GM12878 (cell line): Measurements from ENCODE around the gene ZG16. TPM values are rescaled to one million over a fixed set of nuclear protein-coding genes. Genes with fewer than 3 reads are reported as not detected.
"Not testable (repeated sequence)": the region's sequence is repeated elsewhere in the genome, so short reads cannot be mapped to it uniquely, and the experiment has no call there.

Experiments
- ATAC-seq: fragments of 200-7000 bp; cut with Tn5 transposase; 3 replicates; pipeline ENCODE4 v1.9.1; 2020; ENCODE audit warnings: mild to moderate bottlenecking, moderate library complexity
- BruUV-seq: library from RNA; stranded (reverse); fragments of 400-500 nt; replicated peaks from 2 replicates; lab custom pipeline; 2021; lab: Mats Ljungman, UMichigan
- CTCF ChIA-PET: fragments of 300-600 bp; sonication (Branson Sonifier 250); formaldehyde crosslinking; extraction: SDS; loops from one replicate; lab custom pipeline; 2021; ENCODE audit warnings: inconsistent platforms; lab: Yijun Ruan, JAX
- POLR2A ChIA-PET: fragments of 350-600 bp; formaldehyde crosslinking; extraction: SDS; loops from one replicate; lab custom pipeline; 2021; ENCODE audit warnings: inconsistent platforms; lab: Charles Lee
- RAD21 ChIA-PET: fragments of 300-600 bp; sonication (Branson Sonifier 250); formaldehyde crosslinking; loops from one replicate; lab custom pipeline; 2023; ENCODE audit warnings: antibody characterized with exemption; ENCODE audit not compliant: unreplicated experiment; lab: Charles Lee
- SMC1A ChIA-PET: fragments of 300-600 bp; sonication (Branson Sonifier 250); formaldehyde crosslinking; loops from one replicate; lab custom pipeline; 2023; ENCODE audit not compliant: unreplicated experiment, uncharacterized antibody; lab: Charles Lee
- DNase-seq: peaks from one replicate; pipeline ENCODE4 v3.0.0-alpha.2; 2011; ENCODE audit warnings: low read depth, low spot score
- FAIRE-seq: peaks from 3 replicates; lab custom pipeline; 2011; peaks lifted over from hg19 to GRCh38; lab: Jason Lieb, UNC
- H2AFZ ChIP-seq: 2 replicates; pipeline ENCODE4 v1.6.0; 2011; ENCODE audit warnings: low read depth, low read length, control low read depth; ENCODE audit not compliant: control insufficient read depth
- H3K27ac ChIP-seq: 2 replicates; pipeline ENCODE4 v1.5.1; 2011; ENCODE audit warnings: control low read depth; ENCODE audit not compliant: control insufficient read depth, insufficient read depth
- H3K27me3 ChIP-seq, 2 experiments: replicated peaks in 1 of 2; 2 replicates each; pipeline versions ENCODE4 v1.6.0 to v1.6.1; 2011; ENCODE audit warnings: low read length in 1 of 2; ENCODE audit not compliant: control insufficient read depth in 2 of 2, insufficient read depth in 2 of 2
- H3K36me3 ChIP-seq, 2 experiments: 2 replicates each; pipeline ENCODE4 v1.5.1; 2011; ENCODE audit warnings: low read length in 1 of 2; ENCODE audit not compliant: control insufficient read depth in 2 of 2, insufficient read depth in 2 of 2
- H3K4me1 ChIP-seq: 2 replicates; pipeline ENCODE4 v1.6.1; 2011; ENCODE audit warnings: mild to moderate bottlenecking, low read length, moderate library complexity, mixed read lengths; ENCODE audit not compliant: control insufficient read depth, insufficient read depth
- H3K4me2 ChIP-seq: 2 replicates; pipeline ENCODE4 v1.6.0; 2011; ENCODE audit warnings: control low read depth; ENCODE audit not compliant: control insufficient read depth, insufficient read depth
- H3K4me3 ChIP-seq: fragments of 200-600 bp; sonication (generic); 2 replicates; pipeline ENCODE4 v1.5.1; 2016
- H3K79me2 ChIP-seq: 2 replicates; pipeline ENCODE4 v1.6.0; 2011; ENCODE audit warnings: low read length; ENCODE audit not compliant: control insufficient read depth, insufficient read depth
- H3K9ac ChIP-seq: 2 replicates; pipeline ENCODE4 v1.8.0; 2011; ENCODE audit warnings: low read length, control low read depth, mixed read lengths; ENCODE audit not compliant: control insufficient read depth, insufficient read depth
- H3K9me3 ChIP-seq: replicated peaks from 3 replicates; pipeline ENCODE4 v1.5.1; 2011; ENCODE audit warnings: mild to moderate bottlenecking, low read length; ENCODE audit not compliant: control insufficient read depth, insufficient read depth
- H4K20me1 ChIP-seq: 2 replicates; pipeline ENCODE4 v1.6.0; 2011; ENCODE audit not compliant: control insufficient read depth, insufficient read depth
- NR2C1 ChIP-seq: fragments of 450-650 bp; IDR thresholded peaks from 2 replicates; pipeline ENCODE4 v1.6.1; 2017; ENCODE audit warnings: antibody characterized with exemption, mild to moderate bottlenecking, moderate library complexity
- RAD51 ChIP-seq: fragments of 450-650 bp; IDR thresholded peaks from 2 replicates; pipeline ENCODE4 v1.6.1; 2016; ENCODE audit warnings: moderate library complexity, mild to moderate bottlenecking, inconsistent platforms
- WGBS: methylation state at CpG from one replicate; pipeline ENCODE4 v1.1.6; 2016; ENCODE audit warnings: low lambda C conversion rate; ENCODE audit not compliant: insufficient replicate concordance, insufficient coverage; ENCODE audit errors: missing lambda C conversion rate; 5-methylcytosine and 5-hydroxymethylcytosine counted together
- in situ Hi-C: fragments of 300-500 bp; cut with MboI; formaldehyde crosslinking; loops from 9 replicates; pipeline ENCODE4 v1.14.3; 2018; ENCODE audit warnings: mixed read lengths
- intact Hi-C: fragments of 100-400 bp; cut with micrococcal nuclease; formaldehyde crosslinking; loops from one replicate; pipeline ENCODE4 v1.14.2; 2022; ENCODE audit not compliant: unreplicated experiment
- polyA plus RNA-seq, 11 experiments: library from polyadenylated mRNA; depleted of rRNA in 4 of 11; unstranded in 6 of 11; stranded (reverse) in 5 of 11; fragments of >200 nt; fragmentation: Nextera tagmentation in 4 of 11; fragmentation: Illumina TruSeq in 1 of 11; extraction: Ambion mirVana in 4 of 11; extraction: Trizol in 1 of 11; gene quantifications; 1 replicate in 1 of 11; 2 replicates in 10 of 11; pipeline versions ENCODE4 v1.2.1 to v1.2.3, GENCODE V29; 2011 to 2016; ENCODE audit warnings: inconsistent platforms in 2 of 11, missing spikeins in 2 of 11, low read depth in 1 of 11
- total RNA-seq, 4 experiments: library from RNA; depleted of rRNA in 3 of 4; stranded (reverse); fragments of >200 nt in 3 of 4; fragmentation: Illumina TruSeq in 1 of 4; extraction: Trizol in 1 of 4; gene quantifications; 2 replicates each; pipeline versions ENCODE4 v1.2.1 to v1.2.3, GENCODE V29; 2013 to 2021
- TF ChIP-seq, protein P1 (sequence below): fragments of 450-650 bp; IDR thresholded peaks from 2 replicates; pipeline ENCODE4 v1.6.1; 2016; ENCODE audit warnings: mild to moderate bottlenecking
- TF ChIP-seq, protein P2 (sequence below): fragments of 450-650 bp; IDR thresholded peaks from 2 replicates; pipeline ENCODE4 v1.6.1; 2017; ENCODE audit warnings: mild to moderate bottlenecking, moderate library complexity

The ZG16 gene
- total and polyA plus RNA-seq, 10 of the 15 experiments (the other 5 are each of a cell fraction or from before 2014, with no cell fraction given) = not detected

DNA sequence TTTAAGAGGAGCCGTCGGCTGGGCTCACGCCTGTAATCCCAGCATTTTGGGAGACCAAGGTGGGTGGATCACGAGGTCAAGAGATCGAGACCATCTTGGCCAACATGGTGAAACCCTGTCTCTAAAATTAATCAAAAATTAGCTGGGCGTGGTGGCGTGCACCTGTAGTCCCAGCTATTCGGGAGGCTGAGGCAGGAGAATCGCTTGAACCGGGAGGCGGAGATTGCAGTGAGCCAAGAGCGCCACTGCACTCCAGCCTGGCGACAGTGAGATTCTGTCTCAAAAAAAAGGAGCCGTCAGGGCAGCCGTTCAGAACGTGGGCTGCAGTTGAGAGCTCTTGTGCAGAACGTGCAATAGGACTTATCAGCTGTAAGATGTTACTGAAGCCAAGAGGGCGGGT, 15.1 kb downstream of the ZG16 start:
- RAD21 ChIA-PET, FAIRE-seq, H4K20me1 ChIP-seq, H3K9me3 ChIP-seq, BruUV-seq, in situ Hi-C loops, H3K9ac ChIP-seq, DNase-seq, H3K27me3 ChIP-seq, H3K27ac ChIP-seq, POLR2A ChIA-PET, H3K4me1 ChIP-seq, H2AFZ ChIP-seq, ATAC-seq: not testable (repeated sequence)
- Histone ChIP-seq H3K36me3 (peaks cover 0 to 12% of the 10 kb centered on the region in 2 experiments; a peak in 3 of 4 replicates), H3K4me3 (peak overlapping the region; percentile 93; the same call in 1 of the 2 replicates), H3K4me2 (peak overlapping the region; percentile 86), H3K79me2 (peaks cover 54% of the 10 kb centered on the region)
- ChIA-PET CTCF (interaction anchor here (0.6 to 5.3 kb wide), 2 partner anchors 11 to 840 kb away, joined by 3 to 24 read pairs; no protein-coding TSS in a partner anchor), SMC1A (interaction anchor here (1.0 to 6.4 kb wide), 2 partner anchors 10 to 55 kb away, joined by 3 to 38 read pairs; no protein-coding TSS in a partner anchor)
- TF ChIP-seq, protein P1, sequence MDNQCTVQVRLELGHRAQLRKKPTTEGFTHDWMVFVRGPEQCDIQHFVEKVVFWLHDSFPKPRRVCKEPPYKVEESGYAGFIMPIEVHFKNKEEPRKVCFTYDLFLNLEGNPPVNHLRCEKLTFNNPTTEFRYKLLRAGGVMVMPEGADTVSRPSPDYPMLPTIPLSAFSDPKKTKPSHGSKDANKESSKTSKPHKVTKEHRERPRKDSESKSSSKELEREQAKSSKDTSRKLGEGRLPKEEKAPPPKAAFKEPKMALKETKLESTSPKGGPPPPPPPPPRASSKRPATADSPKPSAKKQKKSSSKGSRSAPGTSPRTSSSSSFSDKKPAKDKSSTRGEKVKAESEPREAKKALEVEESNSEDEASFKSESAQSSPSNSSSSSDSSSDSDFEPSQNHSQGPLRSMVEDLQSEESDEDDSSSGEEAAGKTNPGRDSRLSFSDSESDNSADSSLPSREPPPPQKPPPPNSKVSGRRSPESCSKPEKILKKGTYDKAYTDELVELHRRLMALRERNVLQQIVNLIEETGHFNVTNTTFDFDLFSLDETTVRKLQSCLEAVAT = 0 out of 2 replicates have a peak, but pooled peaks have one; percentile 42
- over 99% methylated on average over 18 of the region's 18 CpGs for WGBS
- intact Hi-C loops = loop anchor here (5.0 kb wide), 1 partner anchor 91 kb away; no protein-coding TSS in a partner anchor

DNA sequence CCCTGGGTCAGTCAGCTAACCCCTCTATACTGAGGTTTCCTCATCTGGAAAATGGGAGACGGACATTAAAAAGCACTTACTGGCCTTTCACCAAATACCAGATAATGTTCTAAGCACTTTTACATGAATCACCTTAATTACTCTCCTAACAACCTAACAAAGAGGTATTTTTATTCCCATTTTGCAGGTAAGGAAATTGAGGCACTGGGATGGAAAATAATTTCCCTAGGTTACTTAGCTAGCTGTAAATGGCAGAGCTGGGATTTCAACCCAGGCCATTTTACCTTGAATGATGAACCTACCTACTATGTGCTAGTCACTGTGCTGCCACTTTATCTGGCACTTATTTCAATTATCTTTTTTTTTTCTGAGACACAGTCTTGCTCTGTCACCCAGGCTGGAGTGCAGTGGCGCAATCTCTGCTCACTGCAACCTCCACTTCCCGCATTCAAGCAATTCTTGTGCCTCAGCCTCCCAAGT, 16.2 kb downstream of the ZG16 start:
- ATAC-seq = no peak
- no TSS peak for BruUV-seq
- no peak overlapping the region for H3K27ac ChIP-seq
- peaks cover 9% of the 10 kb centered on the region; the same call in 1 of the 2 replicates for H3K4me1 ChIP-seq
- in situ Hi-C loops = no loop called here
- no peaks in the 10 kb centered on the region for H3K9me3 ChIP-seq
- no peak for FAIRE-seq
- ChIA-PET SMC1A (interaction anchor here (1.5 to 6.4 kb wide), 2 partner anchors 9 to 40 kb away, joined by 4 to 38 read pairs; no protein-coding TSS in a partner anchor), CTCF (interaction anchor here (1.0 to 5.3 kb wide), 3 partner anchors 9 to 13 kb away, joined by 3 to 24 read pairs (median 5); no protein-coding TSS in a partner anchor), POLR2A (interaction anchor here (1.2 to 1.5 kb wide), 4 partner anchors 9 to 21 kb away, joined by 3 to 6 read pairs (median 4); partner anchors contain the start of gene PAGR1), RAD21 (no interaction called here)
- H3K36me3 ChIP-seq = peaks cover 5 to 23% of the 10 kb centered on the region in 2 experiments; a peak in 3 of 4 replicates
- DNase-seq = no peak
- no peak overlapping the region for H3K9ac ChIP-seq
- H3K4me2 ChIP-seq = no peak overlapping the region
- no peaks in the 10 kb centered on the region for H4K20me1 ChIP-seq
- no peak overlapping the region for H2AFZ ChIP-seq
- no peak overlapping the region for H3K4me3 ChIP-seq
- peaks cover 54% of the 10 kb centered on the region for H3K79me2 ChIP-seq
- intact Hi-C loops = loop anchor here (5.0 kb wide), 1 partner anchor 92 kb away; no protein-coding TSS in a partner anchor
- 100% methylated on average over 3 of the region's 3 CpGs for WGBS
- no peaks in the 10 kb centered on the region for H3K27me3 ChIP-seq
- no peak for TF ChIP-seq RAD51
- TF ChIP-seq, protein P2, sequence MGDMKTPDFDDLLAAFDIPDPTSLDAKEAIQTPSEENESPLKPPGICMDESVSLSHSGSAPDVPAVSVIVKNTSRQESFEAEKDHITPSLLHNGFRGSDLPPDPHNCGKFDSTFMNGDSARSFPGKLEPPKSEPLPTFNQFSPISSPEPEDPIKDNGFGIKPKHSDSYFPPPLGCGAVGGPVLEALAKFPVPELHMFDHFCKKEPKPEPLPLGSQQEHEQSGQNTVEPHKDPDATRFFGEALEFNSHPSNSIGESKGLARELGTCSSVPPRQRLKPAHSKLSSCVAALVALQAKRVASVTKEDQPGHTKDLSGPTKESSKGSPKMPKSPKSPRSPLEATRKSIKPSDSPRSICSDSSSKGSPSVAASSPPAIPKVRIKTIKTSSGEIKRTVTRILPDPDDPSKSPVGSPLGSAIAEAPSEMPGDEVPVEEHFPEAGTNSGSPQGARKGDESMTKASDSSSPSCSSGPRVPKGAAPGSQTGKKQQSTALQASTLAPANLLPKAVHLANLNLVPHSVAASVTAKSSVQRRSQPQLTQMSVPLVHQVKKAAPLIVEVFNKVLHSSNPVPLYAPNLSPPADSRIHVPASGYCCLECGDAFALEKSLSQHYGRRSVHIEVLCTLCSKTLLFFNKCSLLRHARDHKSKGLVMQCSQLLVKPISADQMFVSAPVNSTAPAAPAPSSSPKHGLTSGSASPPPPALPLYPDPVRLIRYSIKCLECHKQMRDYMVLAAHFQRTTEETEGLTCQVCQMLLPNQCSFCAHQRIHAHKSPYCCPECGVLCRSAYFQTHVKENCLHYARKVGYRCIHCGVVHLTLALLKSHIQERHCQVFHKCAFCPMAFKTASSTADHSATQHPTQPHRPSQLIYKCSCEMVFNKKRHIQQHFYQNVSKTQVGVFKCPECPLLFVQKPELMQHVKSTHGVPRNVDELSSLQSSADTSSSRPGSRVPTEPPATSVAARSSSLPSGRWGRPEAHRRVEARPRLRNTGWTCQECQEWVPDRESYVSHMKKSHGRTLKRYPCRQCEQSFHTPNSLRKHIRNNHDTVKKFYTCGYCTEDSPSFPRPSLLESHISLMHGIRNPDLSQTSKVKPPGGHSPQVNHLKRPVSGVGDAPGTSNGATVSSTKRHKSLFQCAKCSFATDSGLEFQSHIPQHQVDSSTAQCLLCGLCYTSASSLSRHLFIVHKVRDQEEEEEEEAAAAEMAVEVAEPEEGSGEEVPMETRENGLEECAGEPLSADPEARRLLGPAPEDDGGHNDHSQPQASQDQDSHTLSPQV = no peak
- TF ChIP-seq NR2C1 = no peak
